Stimulated activated CD8-positive, alpha-beta memory T cell treated with anti-CD3 and anti-CD28 coated beads, Interleukin-15, amount 100 ng/mL, for 24 hours (primary cell): ENCODE measurements around the gene INVS.
"Not testable (repeated sequence)": the region's sequence is repeated elsewhere in the genome, so short reads cannot be mapped to it uniquely, and the experiment has no call there.

Source experiments
- DNase-seq: peaks from one replicate; pipeline ENCODE4 v3.0.0-alpha.2; 2020; ENCODE audit warnings: low read depth

The INVS gene

GRCh38 chr9:100322954-100323536 is 224.0 kb downstream of the INVS start:
- no peak for DNase-seq

GRCh38 chr9:100324594-100325200 is 225.7 kb downstream of the INVS start:
- DNase-seq: no peak

- DNase-seq: not testable (repeated sequence)
Measured at GRCh38 chr9:100338736-100339135, 239.7 kb downstream of the INVS start.

GRCh38 chr9:100340224-100340623 is 241.2 kb downstream of the INVS start:
- no peak for DNase-seq

GRCh38 chr9:100341889-100342288 is 242.8 kb downstream of the INVS start:
- DNase-seq: no peak

- DNase-seq: no peak
Measured at GRCh38 chr9:100346836-100347235, 247.8 kb downstream of the INVS start.

GRCh38 chr9:100350188-100350587 is 251.1 kb downstream of the INVS start:
- DNase-seq: no peak
